A673 (cell line): ENCODE measurements around the gene RWDD3. TPM values are rescaled to one million over a fixed set of nuclear protein-coding genes. Genes with fewer than 3 reads are reported as not detected.

Source experiments
- BruUV-seq: library from RNA; stranded (reverse); fragments of 400-500 nt; replicated peaks from 2 replicates; lab custom pipeline; 2021; lab: Mats Ljungman, UMichigan
- CTCF ChIA-PET: fragments of 300-600 bp; sonication (Branson Sonifier 250); formaldehyde crosslinking; loops from one replicate; lab custom pipeline; 2022; ENCODE audit warnings: antibody characterized with exemption; lab: Charles Lee
- POLR2A ChIA-PET: fragments of 300-600 bp; sonication (Branson Sonifier 250); formaldehyde crosslinking; loops from one replicate; lab custom pipeline; 2022; ENCODE audit warnings: antibody characterized with exemption; ENCODE audit not compliant: low non-redundant PET; lab: Charles Lee
- DNase-seq: peaks from one replicate; pipeline ENCODE4 v3.0.0-alpha.2; 2015; ENCODE audit warnings: low spot score
- H3K27ac ChIP-seq: fragments of 200-600 bp; sonication (generic); 2 replicates; pipeline ENCODE4 v1.5.1; 2016; ENCODE audit warnings: mixed run types, low read depth, mild to moderate bottlenecking, mixed read lengths, antibody characterized with exemption, low read length; ENCODE audit not compliant: poor library complexity, severe bottlenecking
- H3K27me3 ChIP-seq: fragments of 200-600 bp; sonication (generic); replicated peaks from 2 replicates; pipeline ENCODE4 v1.6.1; 2017; ENCODE audit warnings: mixed run types, low read depth, mild to moderate bottlenecking, mixed read lengths, antibody characterized with exemption, low read length; ENCODE audit not compliant: insufficient read depth, poor library complexity
- H3K36me3 ChIP-seq: fragments of 200-600 bp; sonication (generic); 2 replicates; pipeline ENCODE4 v1.6.1; 2016; ENCODE audit warnings: mixed run types, mild to moderate bottlenecking, mixed read lengths, antibody characterized with exemption, low read length; ENCODE audit not compliant: insufficient read depth, poor library complexity, severe bottlenecking
- H3K4me1 ChIP-seq: fragments of 200-600 bp; sonication (generic); 2 replicates; pipeline ENCODE4 v1.6.1; 2017; ENCODE audit warnings: mixed run types, mild to moderate bottlenecking, mixed read lengths, antibody characterized with exemption, low read length; ENCODE audit not compliant: insufficient read depth, poor library complexity, severe bottlenecking
- H3K4me3 ChIP-seq: fragments of 200-600 bp; sonication (generic); 2 replicates; pipeline ENCODE4 v1.5.1; 2016; ENCODE audit warnings: low read depth, mixed run types, mild to moderate bottlenecking, mixed read lengths, low read length; ENCODE audit not compliant: poor library complexity, severe bottlenecking
- H3K9me3 ChIP-seq: fragments of 200-600 bp; sonication (generic); 2 replicates; pipeline ENCODE4 v1.6.1; 2016; ENCODE audit warnings: mixed run types, low read depth, mild to moderate bottlenecking, mixed read lengths, antibody characterized with exemption, low read length; ENCODE audit not compliant: poor library complexity, severe bottlenecking
- EZH2 ChIP-seq: fragments of 200-600 bp; sonication (generic); IDR thresholded peaks from 2 replicates; pipeline ENCODE4 v1.6.1; 2017; ENCODE audit warnings: borderline replicate concordance, low read depth, mild to moderate bottlenecking, mixed read lengths, antibody characterized with exemption, low read length; ENCODE audit not compliant: poor library complexity, severe bottlenecking
- intact Hi-C: fragments of 100-400 bp; cut with micrococcal nuclease; formaldehyde crosslinking; loops from one replicate; pipeline ENCODE4 v1.10.0; 2022; ENCODE audit not compliant: unreplicated experiment
- total RNA-seq: library from RNA; stranded (reverse); gene quantifications from 2 replicates; pipeline ENCODE4 v1.2.3, GENCODE V29; 2021
- TF ChIP-seq, protein P1 (sequence below): fragments of 300-800, 200-600 bp; sonication (generic); conservative IDR thresholded peaks from 2 replicates; pipeline ENCODE4 v1.5.1; 2017; ENCODE audit warnings: low read depth, mild to moderate bottlenecking, antibody characterized with exemption, low read length, moderate library complexity, mixed read lengths

The RWDD3 gene
- total RNA-seq, 1 experiment from 2014 or later, result 12.1 TPM

DNA sequence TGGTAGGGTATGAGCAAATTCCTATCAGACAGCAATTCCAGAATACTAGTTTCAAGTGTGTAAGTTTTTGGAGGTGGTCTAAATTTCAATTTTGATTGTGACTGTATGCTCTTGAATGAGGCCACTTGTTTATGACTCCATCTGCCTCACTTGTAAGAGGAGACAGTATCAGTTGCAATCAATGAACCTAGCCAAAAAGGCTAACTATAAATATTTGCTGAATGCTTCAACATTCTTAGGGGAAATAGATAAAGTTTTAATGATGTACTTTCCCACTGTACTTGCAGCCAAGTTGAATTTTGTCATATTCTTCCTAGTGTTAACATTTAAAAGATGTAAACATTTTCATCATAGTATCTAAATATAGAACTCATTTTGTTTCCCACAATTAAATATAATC lies 32.1 kb upstream of the RWDD3 start:
- CTCF ChIA-PET, result no interaction called here
- H3K27me3 ChIP-seq, result no peaks in the 10 kb centered on the region
- DNase-seq, result no peak
- TF ChIP-seq, protein P1, sequence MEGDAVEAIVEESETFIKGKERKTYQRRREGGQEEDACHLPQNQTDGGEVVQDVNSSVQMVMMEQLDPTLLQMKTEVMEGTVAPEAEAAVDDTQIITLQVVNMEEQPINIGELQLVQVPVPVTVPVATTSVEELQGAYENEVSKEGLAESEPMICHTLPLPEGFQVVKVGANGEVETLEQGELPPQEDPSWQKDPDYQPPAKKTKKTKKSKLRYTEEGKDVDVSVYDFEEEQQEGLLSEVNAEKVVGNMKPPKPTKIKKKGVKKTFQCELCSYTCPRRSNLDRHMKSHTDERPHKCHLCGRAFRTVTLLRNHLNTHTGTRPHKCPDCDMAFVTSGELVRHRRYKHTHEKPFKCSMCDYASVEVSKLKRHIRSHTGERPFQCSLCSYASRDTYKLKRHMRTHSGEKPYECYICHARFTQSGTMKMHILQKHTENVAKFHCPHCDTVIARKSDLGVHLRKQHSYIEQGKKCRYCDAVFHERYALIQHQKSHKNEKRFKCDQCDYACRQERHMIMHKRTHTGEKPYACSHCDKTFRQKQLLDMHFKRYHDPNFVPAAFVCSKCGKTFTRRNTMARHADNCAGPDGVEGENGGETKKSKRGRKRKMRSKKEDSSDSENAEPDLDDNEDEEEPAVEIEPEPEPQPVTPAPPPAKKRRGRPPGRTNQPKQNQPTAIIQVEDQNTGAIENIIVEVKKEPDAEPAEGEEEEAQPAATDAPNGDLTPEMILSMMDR, result no peak
- no peak for TF ChIP-seq EZH2
- H3K4me3 ChIP-seq, result no peak overlapping the region
- no TSS peak for BruUV-seq
- H3K9me3 ChIP-seq, result no peaks in the 10 kb centered on the region
- H3K27ac ChIP-seq, result no peak overlapping the region
- no peaks in the 10 kb centered on the region for H3K4me1 ChIP-seq
- POLR2A ChIA-PET, result no interaction called here
- no peaks in the 10 kb centered on the region for H3K36me3 ChIP-seq
- intact Hi-C loops, result no loop called here

DNA sequence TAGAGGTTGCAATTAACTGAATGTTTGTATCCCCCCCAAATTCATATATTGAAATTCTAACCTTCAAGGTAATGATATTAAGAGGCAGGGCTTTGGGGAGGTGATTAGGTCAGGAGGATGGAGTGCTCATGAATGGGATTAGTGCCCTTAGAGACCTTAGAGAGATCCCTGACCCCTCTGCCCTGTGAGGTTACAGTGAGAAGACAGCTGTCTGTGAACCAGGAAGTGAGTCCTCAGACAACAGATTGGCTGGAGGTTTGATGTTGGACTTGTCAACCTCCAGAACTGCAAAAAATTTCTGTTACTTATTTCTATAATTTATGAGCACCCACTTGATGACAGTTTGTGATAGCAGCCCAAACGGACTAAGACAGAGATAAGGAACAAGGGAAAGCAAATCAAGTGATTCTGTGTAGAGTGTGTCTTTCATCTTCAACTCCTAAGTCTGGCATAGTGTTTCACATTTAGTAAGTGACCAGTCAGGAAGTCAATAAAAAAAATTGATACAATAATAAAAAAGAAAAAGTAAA lies 30.0 kb upstream of the RWDD3 start:
- intact Hi-C loops, result no loop called here
- no TSS peak for BruUV-seq
- no peak for DNase-seq
- H3K4me1 ChIP-seq, result no peaks in the 10 kb centered on the region
- CTCF ChIA-PET, result no interaction called here
- no peaks in the 10 kb centered on the region for H3K27me3 ChIP-seq
- POLR2A ChIA-PET, result no interaction called here
- no peaks in the 10 kb centered on the region for H3K36me3 ChIP-seq
- TF ChIP-seq EZH2, result no peak
- TF ChIP-seq, protein P1, result no peak
- no peaks in the 10 kb centered on the region for H3K9me3 ChIP-seq
- H3K4me3 ChIP-seq, result no peak overlapping the region
- no peak overlapping the region for H3K27ac ChIP-seq

DNA sequence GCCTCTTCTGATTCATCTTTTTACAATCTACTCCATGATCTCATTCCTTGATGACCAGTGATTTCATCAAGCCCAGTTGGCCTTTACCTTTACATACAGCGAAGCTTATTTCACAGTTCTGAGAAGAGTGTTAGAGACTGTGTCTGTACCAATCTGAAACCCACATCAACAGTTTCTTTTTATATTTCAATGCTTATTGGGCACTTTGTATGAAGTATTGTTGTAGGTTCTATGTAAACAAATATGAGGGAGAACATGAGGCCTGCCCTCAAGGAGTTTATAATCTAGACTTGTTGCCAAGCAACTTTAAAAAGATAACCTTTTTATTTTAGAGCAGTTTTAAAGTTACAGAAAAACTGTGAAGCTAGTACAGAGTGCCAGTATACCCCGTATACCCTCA lies 27.5 kb upstream of the RWDD3 start:
- ChIA-PET POLR2A (no interaction called here), CTCF (no interaction called here)
- Histone ChIP-seq H3K27me3 (no peaks in the 10 kb centered on the region), H3K9me3 (no peaks in the 10 kb centered on the region), H3K36me3 (no peaks in the 10 kb centered on the region), H3K27ac (no peak overlapping the region), H3K4me3 (no peak overlapping the region), H3K4me1 (no peaks in the 10 kb centered on the region)
- BruUV-seq, result no TSS peak
- intact Hi-C loops, result no loop called here
- no peak for DNase-seq
- TF ChIP-seq EZH2, result no peak
- TF ChIP-seq, protein P1, result no peak
